Measurements from ENCODE around the gene AP3B1.
A peak's percentile ranks its signal among the peaks of the same experiment; 100 is the strongest.

AP3B1 gene

GRCh38 chr5:77993855-77994318 lies 300.6 kb downstream of the AP3B1 start:
- TF ChIP-seq ZNF274 (IDR thresholded peaks at IDR 0.05; ENCODE audit: low read depth, low read length), result no peak
- no peak overlapping the region for H3K4me3 ChIP-seq (ENCODE audit: low read length)

- no peak overlapping the region for H3K4me3 ChIP-seq (ENCODE audit: low read length)
- TF ChIP-seq ZNF274 (IDR thresholded peaks at IDR 0.05; ENCODE audit: low read depth, low read length), result no peak
Observed at GRCh38 chr5:77993141-77993854, 301.2 kb downstream of the AP3B1 start.

- no peak for TF ChIP-seq ZNF274 (IDR thresholded peaks at IDR 0.05; ENCODE audit: low read depth, low read length)
- no peak overlapping the region for H3K4me3 ChIP-seq (ENCODE audit: low read length)
Observed at GRCh38 chr5:77991084-77991483, 303.4 kb downstream of the AP3B1 start.

GRCh38 chr5:77990020-77990419 lies 304.5 kb downstream of the AP3B1 start:
- TF ChIP-seq ZNF274 (IDR thresholded peaks at IDR 0.05; ENCODE audit: low read depth, low read length), result no peak

GRCh38 chr5:77987988-77988387 lies 306.5 kb downstream of the AP3B1 start:
- H3K4me3 ChIP-seq (ENCODE audit: low read length), result no peak overlapping the region
- no peak for TF ChIP-seq ZNF274 (IDR thresholded peaks at IDR 0.05; ENCODE audit: low read depth, low read length)

More at GRCh38 chr5:77990020-77990419, 304.5 kb downstream of the AP3B1 start:
- H3K4me3 ChIP-seq (ENCODE audit: low read length), result no peak overlapping the region

GRCh38 chr5:77987331-77987730 lies 307.2 kb downstream of the AP3B1 start:
- TF ChIP-seq ZNF274 (IDR thresholded peaks at IDR 0.05; ENCODE audit: low read depth, low read length), result no peak
- H3K4me3 ChIP-seq (ENCODE audit: low read length), result no peak overlapping the region

GRCh38 chr5:77986261-77986660 lies 308.2 kb downstream of the AP3B1 start:
- H3K4me3 ChIP-seq (ENCODE audit: low read length), result no peak overlapping the region

GRCh38 chr5:77985247-77985646 lies 309.3 kb downstream of the AP3B1 start:
- no peak for TF ChIP-seq ZNF274 (IDR thresholded peaks at IDR 0.05; ENCODE audit: low read depth, low read length)

More at GRCh38 chr5:77986261-77986660, 308.2 kb downstream of the AP3B1 start:
- TF ChIP-seq ZNF274 (IDR thresholded peaks at IDR 0.05; ENCODE audit: low read depth, low read length), result no peak

GRCh38 chr5:77984587-77984986 lies 309.9 kb downstream of the AP3B1 start:
- TF ChIP-seq ZNF274 (IDR thresholded peaks at IDR 0.05; ENCODE audit: low read depth, low read length), result no peak
- no peak overlapping the region for H3K4me3 ChIP-seq (ENCODE audit: low read length)

More at GRCh38 chr5:77985247-77985646, 309.3 kb downstream of the AP3B1 start:
- H3K4me3 ChIP-seq (ENCODE audit: low read length), result no peak overlapping the region

- H3K4me3 ChIP-seq (ENCODE audit: low read length), result no peak overlapping the region
- no peak for TF ChIP-seq ZNF274 (IDR thresholded peaks at IDR 0.05; ENCODE audit: low read depth, low read length)
Observed at GRCh38 chr5:77983482-77984199, 310.9 kb downstream of the AP3B1 start.

GRCh38 chr5:77981820-77982219 lies 312.7 kb downstream of the AP3B1 start:
- no peak overlapping the region for H3K4me3 ChIP-seq (ENCODE audit: low read length)
- no peak for TF ChIP-seq ZNF274 (IDR thresholded peaks at IDR 0.05; ENCODE audit: low read depth, low read length)

GRCh38 chr5:77974576-77974975 lies 319.9 kb downstream of the AP3B1 start:
- no peak for TF ChIP-seq ZNF274 (IDR thresholded peaks at IDR 0.05; ENCODE audit: low read depth, low read length)

GRCh38 chr5:77973253-77973609 lies 321.3 kb downstream of the AP3B1 start:
- peak overlapping the region; percentile 20; the same call in 1 of the 2 replicates for H3K4me3 ChIP-seq (ENCODE audit: low read length)

More at GRCh38 chr5:77974576-77974975, 319.9 kb downstream of the AP3B1 start:
- H3K4me3 ChIP-seq (ENCODE audit: low read length), result no peak overlapping the region

GRCh38 chr5:77972469-77973252 lies 321.8 kb downstream of the AP3B1 start:
- peak overlapping the region; percentile 20; the same call in 1 of the 2 replicates for H3K4me3 ChIP-seq (ENCODE audit: low read length)

More at GRCh38 chr5:77973253-77973609, 321.3 kb downstream of the AP3B1 start:
- TF ChIP-seq ZNF274 (IDR thresholded peaks at IDR 0.05; ENCODE audit: low read depth, low read length), result no peak

More at GRCh38 chr5:77972469-77973252, 321.8 kb downstream of the AP3B1 start:
- no peak for TF ChIP-seq ZNF274 (IDR thresholded peaks at IDR 0.05; ENCODE audit: low read depth, low read length)

Measured in GM08714 (cell line).